Esophagus squamous epithelium (tissue), 4 donors: Measurements from ENCODE around the gene HPSE2.

Source experiments
- POLR2A ChIP-seq, 4 donors: fragments of 450-650 bp; IDR thresholded peaks; one replicate each; pipeline ENCODE4 v1.6.1; 2017; ENCODE audit warnings: antibody characterized with exemption in 4 of 4, mild to moderate bottlenecking in 4 of 4, moderate library complexity in 3 of 4
- TF ChIP-seq, protein P1 (sequence below), 6 experiments: fragments of 450-650 bp in 4 of 6; fragments of 200-600 bp in 2 of 6; sonication (generic) in 2 of 6; IDR thresholded peaks; one replicate each; pipeline ENCODE4 v1.5.1; 2016 to 2019; ENCODE audit warnings: antibody characterized with exemption in 6 of 6, mild to moderate bottlenecking in 4 of 6, moderate library complexity in 4 of 6

DNA sequence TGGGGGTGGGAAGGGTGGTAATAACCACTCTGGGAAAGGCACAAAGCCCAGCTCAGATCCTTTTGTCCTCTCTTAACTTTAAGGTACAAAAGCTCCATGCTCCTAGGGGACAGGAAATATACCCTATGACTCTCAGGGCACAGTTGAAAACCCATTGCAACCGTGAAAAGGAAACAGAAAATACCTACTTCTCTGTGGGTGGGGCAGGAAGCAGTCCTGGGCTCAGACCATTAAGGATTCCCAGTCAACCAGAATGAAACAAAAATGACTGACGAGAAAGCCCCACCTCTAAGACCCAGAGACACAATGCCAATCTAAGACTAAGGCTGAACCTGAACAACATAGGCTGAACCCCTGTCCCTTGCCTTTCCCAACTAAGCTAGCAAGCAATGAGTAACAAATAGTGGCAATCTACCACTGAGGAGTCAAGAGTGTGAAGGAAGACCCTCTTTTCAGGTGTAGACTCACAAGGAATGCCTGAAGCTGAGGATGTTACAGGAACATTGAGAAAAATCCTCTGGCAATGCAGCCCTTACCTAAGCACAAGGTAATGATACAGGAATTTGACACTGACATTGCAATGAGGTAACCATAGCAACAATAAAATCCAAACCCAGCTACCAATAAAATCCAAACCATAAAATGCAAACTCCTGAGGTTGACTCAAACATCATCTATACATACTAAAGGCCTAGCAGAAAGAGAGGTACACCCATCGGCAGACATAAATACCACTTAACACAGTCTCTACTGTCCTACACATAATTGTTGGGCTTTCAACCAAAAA, 380.1 kb downstream of the HPSE2 start:
- no peak for TF ChIP-seq POLR2A (IDR thresholded peaks at IDR 0.05)
- TF ChIP-seq, protein P1, sequence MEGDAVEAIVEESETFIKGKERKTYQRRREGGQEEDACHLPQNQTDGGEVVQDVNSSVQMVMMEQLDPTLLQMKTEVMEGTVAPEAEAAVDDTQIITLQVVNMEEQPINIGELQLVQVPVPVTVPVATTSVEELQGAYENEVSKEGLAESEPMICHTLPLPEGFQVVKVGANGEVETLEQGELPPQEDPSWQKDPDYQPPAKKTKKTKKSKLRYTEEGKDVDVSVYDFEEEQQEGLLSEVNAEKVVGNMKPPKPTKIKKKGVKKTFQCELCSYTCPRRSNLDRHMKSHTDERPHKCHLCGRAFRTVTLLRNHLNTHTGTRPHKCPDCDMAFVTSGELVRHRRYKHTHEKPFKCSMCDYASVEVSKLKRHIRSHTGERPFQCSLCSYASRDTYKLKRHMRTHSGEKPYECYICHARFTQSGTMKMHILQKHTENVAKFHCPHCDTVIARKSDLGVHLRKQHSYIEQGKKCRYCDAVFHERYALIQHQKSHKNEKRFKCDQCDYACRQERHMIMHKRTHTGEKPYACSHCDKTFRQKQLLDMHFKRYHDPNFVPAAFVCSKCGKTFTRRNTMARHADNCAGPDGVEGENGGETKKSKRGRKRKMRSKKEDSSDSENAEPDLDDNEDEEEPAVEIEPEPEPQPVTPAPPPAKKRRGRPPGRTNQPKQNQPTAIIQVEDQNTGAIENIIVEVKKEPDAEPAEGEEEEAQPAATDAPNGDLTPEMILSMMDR (IDR thresholded peaks at IDR 0.05), result no peak
